IPS-20b (cell line): ENCODE measurements around the gene FHOD1.

Experiments
- H3K27ac ChIP-seq: one replicate; pipeline ENCODE4 v1.5.1; 2013; ENCODE audit warnings: low read length
- H3K27me3 ChIP-seq: 2 replicates; pipeline ENCODE4 v1.6.1; 2013; ENCODE audit warnings: mild to moderate bottlenecking, low read length, inconsistent platforms; ENCODE audit not compliant: insufficient read depth
- H3K36me3 ChIP-seq: 2 replicates; pipeline ENCODE4 v1.6.1; 2013; ENCODE audit warnings: low read depth, mild to moderate bottlenecking, inconsistent platforms, low read length, moderate library complexity; ENCODE audit not compliant: insufficient read depth
- H3K4me1 ChIP-seq: 2 replicates; pipeline ENCODE4 v1.6.1; 2013; ENCODE audit warnings: mild to moderate bottlenecking, control low read depth, inconsistent platforms, low read length, moderate library complexity; ENCODE audit not compliant: insufficient read depth
- H3K4me3 ChIP-seq: 2 replicates; pipeline ENCODE4 v1.5.1; 2013; ENCODE audit warnings: mild to moderate bottlenecking, low read length, inconsistent platforms
- H3K9ac ChIP-seq: 2 replicates; pipeline ENCODE4 v1.6.1; 2013; ENCODE audit warnings: low read depth, mild to moderate bottlenecking, inconsistent platforms, low read length, moderate library complexity
- H3K9me3 ChIP-seq: 2 replicates; pipeline ENCODE4 v1.6.1; 2013; ENCODE audit warnings: mild to moderate bottlenecking, low read depth, low read length, inconsistent platforms; ENCODE audit not compliant: insufficient read depth

Gene FHOD1

DNA sequence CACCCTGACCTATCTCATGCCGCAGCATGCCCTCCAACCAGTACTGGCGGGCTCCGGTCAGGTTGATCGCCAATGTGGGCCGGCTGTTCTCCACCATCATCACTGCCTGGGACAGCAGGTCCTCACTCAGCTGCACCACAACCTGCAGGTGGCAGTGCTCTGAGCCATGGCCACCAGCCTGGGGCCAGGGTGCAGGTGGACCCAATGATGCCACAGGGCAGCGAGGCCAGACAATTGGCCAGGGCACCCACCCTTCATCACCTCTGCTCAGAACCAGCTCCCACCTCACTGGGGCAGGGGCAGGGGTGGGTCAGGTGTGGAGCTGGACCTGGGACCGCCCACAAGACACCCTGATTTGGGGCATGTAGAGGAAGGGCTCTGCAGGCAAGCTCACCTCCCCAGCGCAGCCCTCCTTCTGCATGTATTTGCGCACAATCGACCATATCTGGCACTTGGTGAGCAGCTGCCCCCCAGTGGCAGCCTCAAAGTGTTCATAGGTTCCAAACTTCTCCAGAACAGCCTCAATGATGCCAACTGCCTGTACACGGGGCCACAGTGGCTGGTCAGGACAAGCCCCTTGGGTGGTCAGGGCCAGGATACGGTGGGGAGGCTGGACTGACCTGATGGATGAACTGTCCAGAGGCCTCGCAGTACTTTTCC is 67.7 kb downstream of the FHOD1 start:
- no peak overlapping the region for H3K27ac ChIP-seq
- H3K4me3 ChIP-seq = no peak overlapping the region
- no peaks in the 10 kb centered on the region for H3K9me3 ChIP-seq

More for the DNA sequence above, 67.7 kb downstream of the FHOD1 start:
- peaks cover 54% of the 10 kb centered on the region for H3K27me3 ChIP-seq
- H3K9ac ChIP-seq = no peak overlapping the region
- H3K4me1 ChIP-seq = peaks cover 4% of the 10 kb centered on the region; the same call in 1 of the 2 replicates
- H3K36me3 ChIP-seq = no peaks in the 10 kb centered on the region
